K562 (cell line): ENCODE measurements around the gene COX14.
"Not testable (repeated sequence)": the region's sequence is repeated elsewhere in the genome, so short reads cannot be mapped to it uniquely, and the experiment has no call there.

Experiments used
- CBFB ChIP-seq: sonication (generic); formaldehyde crosslinking; IDR thresholded peaks from 2 replicates; pipeline ENCODE4 v1.4.0; 2020; ENCODE audit warnings: mild to moderate bottlenecking, missing genetic modification reagents
- GTF2F1 ChIP-seq: IDR thresholded peaks from 2 replicates; pipeline ENCODE4 v1.6.1; 2011; ENCODE audit warnings: low read depth, low read length, improper control_type of control experiment
- ZHX1 ChIP-seq: fragments of 150-350 bp; conservative IDR thresholded peaks from 2 replicates; pipeline ENCODE4 v1.6.1; 2014; ENCODE audit warnings: low read length
- ZNF707 ChIP-seq: fragments of 250-450 bp; sonication (Bioruptor Pico); conservative IDR thresholded peaks from 2 replicates; pipeline ENCODE4 v1.8.0; 2022; ENCODE audit warnings: inconsistent platforms, mild to moderate bottlenecking, moderate library complexity

GRCh38 chr12:50154947-50155346, 42.9 kb downstream of the COX14 start:
- TF ChIP-seq GTF2F1; ZHX1; ZNF707; CBFB (CRISPR knock-in tag): not testable (repeated sequence)
